GM21528 (cell line): ENCODE measurements around the gene SERF2.
"Not testable (repeated sequence)": the region's sequence is repeated elsewhere in the genome, so short reads cannot be mapped to it uniquely, and the experiment has no call there.

Experiments used
- ATAC-seq: cut with Tn5 transposase; IDR thresholded peaks from one replicate; pipeline ENCODE4 v1.9.1; 2021; ENCODE audit warnings: mild to moderate bottlenecking, moderate library complexity; ENCODE audit not compliant: unreplicated experiment, low FRiP score

Gene SERF2

GRCh38 chr15:43792761-43793476 lies 799 bp downstream of the SERF2 start:
- ATAC-seq, result no peak

DNA sequence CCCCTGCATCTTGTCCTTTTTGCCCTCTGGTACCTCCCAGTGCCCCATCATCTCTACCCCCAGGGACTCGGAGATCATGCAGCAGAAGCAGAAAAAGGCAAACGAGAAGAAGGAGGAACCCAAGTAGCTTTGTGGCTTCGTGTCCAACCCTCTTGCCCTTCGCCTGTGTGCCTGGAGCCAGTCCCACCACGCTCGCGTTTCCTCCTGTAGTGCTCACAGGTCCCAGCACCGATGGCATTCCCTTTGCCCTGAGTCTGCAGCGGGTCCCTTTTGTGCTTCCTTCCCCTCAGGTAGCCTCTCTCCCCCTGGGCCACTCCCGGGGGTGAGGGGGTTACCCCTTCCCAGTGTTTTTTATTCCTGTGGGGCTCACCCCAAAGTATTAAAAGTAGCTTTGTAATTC lies 1.5 kb downstream of the SERF2 start:
- ATAC-seq, result no peak

DNA sequence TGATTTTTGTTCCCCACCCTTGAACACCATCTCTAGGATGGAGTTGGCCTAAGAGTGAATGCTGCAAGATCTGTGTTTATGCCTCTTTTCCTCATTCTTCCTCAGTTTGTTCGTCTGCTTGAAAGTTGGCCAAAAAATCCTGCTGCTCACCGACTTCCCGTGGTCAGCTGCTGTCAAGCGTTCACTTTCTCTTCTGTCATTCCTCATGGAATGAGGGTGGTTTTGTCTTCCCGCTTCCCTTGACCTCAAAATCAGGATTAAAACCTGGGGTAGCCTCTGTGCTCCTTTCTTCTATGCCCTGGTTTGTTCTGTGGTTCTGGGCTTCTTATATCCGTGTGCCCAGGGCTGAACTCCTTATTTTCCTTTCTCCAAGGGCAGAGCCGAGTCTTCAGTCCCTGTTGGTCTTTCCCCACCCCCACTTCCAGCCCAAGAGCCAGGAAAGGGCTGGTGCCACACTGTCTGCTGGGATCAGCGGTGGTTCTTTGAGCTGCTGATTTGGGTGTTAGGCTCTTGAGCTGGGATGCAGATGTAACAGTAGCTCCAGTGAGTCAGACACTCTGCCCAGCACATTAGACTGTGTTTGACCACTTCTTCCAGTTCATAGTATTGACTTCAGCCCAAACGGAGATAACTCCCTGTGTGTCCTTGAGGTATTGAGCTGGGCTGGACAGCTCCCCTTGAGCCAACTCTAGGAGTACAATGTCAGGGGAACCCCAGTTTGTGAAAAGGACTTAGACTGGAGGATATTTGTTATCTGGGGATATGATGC lies 2.3 kb downstream of the SERF2 start:
- no peak for ATAC-seq

- ATAC-seq, result no peak
These were observed 3.1 kb downstream of the SERF2 start for GRCh38 chr15:43795197-43795596.

GRCh38 chr15:43795997-43796396 lies 3.9 kb downstream of the SERF2 start:
- no peak for ATAC-seq

DNA sequence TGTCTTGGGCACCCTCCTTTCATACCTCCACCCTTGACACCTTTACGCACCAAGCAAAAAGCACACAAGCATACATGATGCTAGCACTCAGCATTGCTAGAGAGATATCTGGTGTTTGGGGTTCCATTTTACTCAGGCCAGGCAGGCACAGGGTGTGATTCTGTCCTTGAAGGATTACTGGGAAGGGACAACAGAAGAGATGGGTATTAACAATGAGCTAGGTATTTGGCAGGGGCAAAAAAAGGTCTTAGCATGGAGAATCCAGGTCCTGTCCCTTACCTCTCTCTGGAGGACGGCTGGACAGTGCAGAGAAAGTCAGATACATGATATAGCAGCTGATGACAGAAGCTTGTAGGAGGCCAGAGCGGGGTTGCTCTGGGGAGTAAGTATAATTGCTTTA lies 4.4 kb downstream of the SERF2 start:
- no peak for ATAC-seq

- no peak for ATAC-seq
These were observed 7.3 kb downstream of the SERF2 start for GRCh38 chr15:43799209-43799944.

DNA sequence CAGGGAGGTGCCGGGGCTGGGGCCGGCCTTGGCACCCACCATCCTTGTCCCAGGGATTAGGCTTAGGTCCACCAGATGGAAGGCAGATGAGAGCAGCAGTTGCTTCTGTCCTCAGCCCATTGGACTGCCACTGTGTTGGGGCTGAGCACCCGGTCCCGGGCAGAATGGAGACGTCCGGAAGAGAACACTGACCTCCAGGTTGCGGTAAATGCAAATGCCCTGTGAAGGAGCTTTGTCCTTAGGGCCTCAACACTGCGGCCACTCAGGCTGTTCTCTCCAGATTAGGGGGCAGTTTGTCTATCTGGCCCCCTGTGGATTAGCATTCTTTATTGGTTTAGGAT lies 7.8 kb downstream of the SERF2 start, which contains the start of gene SERINC4:
Gene SERINC4, minus strand, starts transcription at position 276 of the 341 bp plus-strand sequence. Its CDS starts 234 bp downstream, at position 42.
- ATAC-seq, result no peak

DNA sequence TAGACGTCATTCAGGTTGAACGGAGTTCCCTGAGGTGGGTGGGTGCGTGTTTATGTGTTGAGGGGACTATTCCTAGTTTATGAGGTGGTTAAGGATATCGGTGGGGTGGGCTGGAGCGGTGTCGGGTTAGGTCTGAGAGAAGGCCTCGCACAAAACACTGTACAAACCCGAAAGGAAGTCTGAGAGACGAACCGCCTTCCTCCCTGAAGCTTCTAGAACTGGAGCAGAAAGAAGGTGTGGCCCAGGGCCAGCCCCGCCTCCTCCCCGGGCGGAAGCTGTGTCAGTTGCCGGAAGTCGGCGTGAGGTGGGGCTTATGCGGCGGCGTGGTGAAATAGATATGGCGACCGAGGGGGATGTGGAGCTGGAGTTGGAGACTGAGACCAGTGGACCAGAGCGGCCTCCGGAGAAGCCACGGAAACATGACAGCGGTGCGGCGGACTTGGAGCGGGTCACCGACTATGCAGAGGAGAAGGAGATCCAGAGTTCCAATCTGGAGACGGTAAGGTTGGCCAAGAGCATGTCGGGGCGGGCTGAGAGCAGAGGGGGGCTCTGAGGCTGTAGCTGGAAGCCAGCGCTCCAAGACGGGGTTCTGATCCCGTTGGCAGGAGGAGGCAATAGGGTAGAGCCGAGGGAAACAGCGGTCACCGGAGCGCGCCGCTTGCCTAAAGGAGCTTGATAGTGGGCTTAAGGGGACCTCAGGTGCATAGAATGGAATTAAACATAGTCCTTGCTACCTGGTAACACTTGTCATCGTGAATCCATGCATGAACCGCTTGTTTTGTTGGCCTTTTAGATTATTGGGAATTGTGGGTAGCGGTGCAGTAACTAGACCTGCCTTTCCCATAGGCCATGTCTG lies 8.4 kb downstream of the SERF2 start, which contains the start of gene HYPK:
Gene HYPK, plus strand, starts transcription at position 314 of the 856 bp plus-strand sequence. Its CDS starts 24 bp downstream, at position 338.
- ATAC-seq, result peak; percentile 87

DNA sequence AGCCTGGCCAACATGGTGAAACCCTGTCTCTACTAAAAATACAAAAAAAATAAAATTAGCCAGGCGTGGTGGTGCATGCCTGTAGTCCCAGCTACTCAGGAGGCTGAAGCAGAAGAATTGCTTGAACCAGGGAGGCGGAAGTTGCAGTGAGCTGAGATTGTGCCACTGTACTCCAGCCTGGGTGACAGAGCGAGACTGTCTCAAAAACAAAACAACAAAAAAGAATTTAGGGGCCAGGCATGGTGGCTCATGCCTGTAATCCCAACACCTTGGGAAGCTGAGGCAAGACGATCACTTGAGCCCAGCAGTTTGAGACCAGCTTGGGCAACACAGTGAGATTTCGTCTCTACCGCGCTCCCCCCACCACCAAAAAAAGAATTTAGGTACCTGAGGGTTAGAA lies 10.6 kb downstream of the SERF2 start:
- not testable (repeated sequence) for ATAC-seq

DNA sequence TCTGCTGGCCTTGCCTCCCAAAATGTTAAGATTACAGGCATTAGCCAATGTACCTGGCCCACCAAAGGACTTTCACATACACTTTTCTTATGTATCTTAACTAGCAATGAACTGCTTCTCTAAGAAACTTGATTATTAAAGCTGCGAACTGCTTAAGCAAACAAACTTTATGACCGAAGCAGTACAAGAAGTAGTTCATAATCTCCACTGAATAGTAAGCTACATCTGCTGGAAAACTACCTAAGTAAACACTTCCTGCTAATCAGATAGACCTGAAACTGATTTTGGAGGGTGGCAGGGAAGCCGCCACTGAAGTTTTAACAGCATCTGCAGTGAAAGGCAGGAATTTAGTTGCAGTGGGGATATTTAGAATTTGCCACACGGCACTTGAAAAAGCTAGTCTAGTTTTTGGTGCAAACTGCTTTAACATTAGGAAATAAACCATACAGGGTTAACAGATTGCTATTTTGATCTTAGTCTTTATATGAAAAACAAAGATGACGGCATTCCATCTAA lies 16.4 kb downstream of the SERF2 start:
- no peak for ATAC-seq

DNA sequence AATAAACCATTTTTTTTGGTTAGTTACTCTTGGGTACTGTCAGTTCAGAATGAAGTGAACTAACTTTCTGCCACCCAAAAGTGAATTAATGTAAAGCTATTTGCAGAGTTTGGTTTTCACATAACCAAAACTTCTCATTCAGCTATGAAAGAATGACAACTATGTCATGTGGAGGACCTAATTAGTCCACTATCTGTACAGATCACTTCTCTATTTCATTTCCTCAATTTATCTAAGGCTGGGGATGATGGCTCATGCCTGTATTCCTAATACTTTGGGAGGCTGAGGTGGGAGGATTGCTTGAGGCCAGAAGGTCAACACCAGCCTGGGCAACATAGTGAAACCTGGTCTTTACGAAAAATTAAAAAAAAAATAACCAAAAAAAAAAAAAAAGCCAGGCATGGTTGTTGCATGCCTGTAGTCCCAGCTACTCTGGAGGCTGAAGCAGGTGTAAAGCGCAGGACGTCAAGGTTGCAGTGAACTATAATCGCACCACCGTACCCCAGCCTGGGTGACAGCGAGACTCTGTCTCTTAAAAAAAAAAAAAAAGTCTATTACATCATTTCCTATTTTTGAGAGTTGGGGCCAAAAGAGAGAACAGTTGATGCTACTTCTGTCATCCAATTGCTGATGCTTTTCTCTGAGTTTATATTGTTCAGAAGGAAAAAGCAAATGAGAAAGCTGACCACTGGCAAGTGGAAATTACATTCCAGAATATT lies 17.0 kb downstream of the SERF2 start:
- peak; percentile 59 for ATAC-seq

DNA sequence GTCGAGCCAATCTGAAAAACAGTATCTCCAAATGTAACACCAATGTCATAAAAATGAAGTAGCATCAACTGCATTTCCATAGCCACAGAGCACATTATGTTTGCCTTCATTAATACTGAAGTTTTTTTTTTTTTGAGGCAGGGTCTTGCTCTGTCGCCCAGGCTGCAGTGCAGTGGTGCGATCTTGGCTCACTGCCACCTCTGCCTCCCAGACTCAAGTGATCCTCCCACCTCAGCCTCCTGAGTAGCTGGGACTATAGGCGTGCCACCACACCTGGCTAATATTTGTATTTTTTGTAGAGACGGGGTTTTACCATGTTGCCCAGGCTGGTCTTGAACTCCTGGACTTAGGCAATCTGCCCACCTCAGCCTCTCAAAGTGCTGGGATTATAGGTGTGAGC lies 22.9 kb downstream of the SERF2 start:
- ATAC-seq, result not testable (repeated sequence)

- ATAC-seq, result no peak
These were observed 29.4 kb downstream of the SERF2 start for GRCh38 chr15:43821505-43821904.

DNA sequence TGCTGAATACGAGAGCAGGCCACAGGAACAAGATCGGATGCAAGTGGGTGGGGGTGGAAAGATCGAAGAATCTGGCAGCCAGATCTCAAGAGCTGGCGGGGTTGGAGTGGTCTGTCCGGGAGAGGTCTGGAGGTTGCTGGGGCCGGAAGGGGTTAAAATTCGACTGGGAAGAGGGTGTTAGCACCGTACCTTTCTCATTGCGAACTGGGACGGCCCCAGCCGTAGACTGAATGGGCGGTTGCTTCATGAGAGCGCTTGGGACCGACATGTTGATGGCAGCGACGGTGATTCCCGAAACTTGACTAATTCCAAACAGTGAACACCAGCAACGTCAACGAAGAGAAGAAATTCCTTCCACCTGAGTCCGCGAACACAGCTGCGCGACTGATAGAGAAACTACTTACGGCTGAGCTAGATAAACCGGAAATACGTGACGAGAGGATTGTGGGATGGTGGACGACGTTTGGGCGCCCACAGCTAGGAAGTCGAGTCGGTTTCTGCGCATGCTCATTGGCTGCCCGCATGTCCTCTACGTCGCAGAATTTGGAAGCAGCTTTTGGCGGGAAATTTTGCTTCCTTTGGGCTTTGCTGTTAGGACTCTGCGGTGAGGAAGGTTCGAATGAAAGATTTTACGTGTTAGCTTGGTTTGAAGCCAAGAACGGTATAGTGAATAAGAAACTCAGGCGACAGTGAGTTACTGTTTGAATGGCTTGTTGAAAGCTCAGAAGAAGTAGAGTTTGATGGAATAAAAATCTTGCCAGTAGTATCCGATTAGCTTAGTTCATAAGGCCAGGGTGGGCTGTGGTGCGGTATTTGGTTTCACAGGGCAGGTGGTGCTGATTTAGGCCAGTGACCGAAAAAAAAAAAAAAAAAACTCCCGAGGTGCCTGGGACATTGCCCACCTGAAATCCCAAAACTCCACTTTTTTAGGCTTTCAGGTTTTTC lies 32.5 kb downstream of the SERF2 start, which contains the start of gene MFAP1:
Gene MFAP1, minus strand, starts transcription at position 389 of the 945 bp plus-strand sequence. Its CDS starts 121 bp downstream, at position 268.
- ATAC-seq, result peak; percentile 70

- ATAC-seq, result not testable (repeated sequence)
These were observed 33.2 kb downstream of the SERF2 start for GRCh38 chr15:43825305-43825704.

- no peak for ATAC-seq
These were observed 33.9 kb downstream of the SERF2 start for GRCh38 chr15:43826029-43826507.
